Measurements from ENCODE around the gene SLCO4A1.

GRCh38 chr20:62605236-62605943, 36.9 kb upstream of the SLCO4A1 start:
- TF ChIP-seq CTCF (IDR thresholded peaks at IDR 0.05) = no peak
- TF ChIP-seq POLR2AphosphoS5 (IDR thresholded peaks at IDR 0.05) = no peak
- TF ChIP-seq POLR2A (IDR thresholded peaks at IDR 0.05) = no peak
